Left lung (tissue), 10 donors: ENCODE results near the gene PTPA. TPM values are rescaled to one million over a fixed set of nuclear protein-coding genes. Genes with fewer than 3 reads are reported as not detected.
A peak's percentile ranks its signal among the peaks of the same experiment; 100 is the strongest.

Source experiments
- ATAC-seq: fragments of 200-7000 bp; cut with Tn5 transposase; one replicate; pipeline ENCODE4 v1.9.1; 2020; ENCODE audit warnings: moderate library complexity
- DNase-seq, 4 donors: peaks; one replicate each; pipeline ENCODE4 v3.0.0-alpha.2; 2013 to 2020
- H3K27ac ChIP-seq, 2 donors: fragments of 200-600 bp; sonication (generic) in 1 of 2; one replicate each; pipeline versions ENCODE4 v1.5.0 to v1.8.0; 2020 to 2021
- H3K27me3 ChIP-seq, 2 donors: fragments of 200-600 bp; sonication (generic) in 1 of 2; one replicate each; pipeline versions ENCODE4 v1.5.0 to v1.8.0; 2020 to 2021
- H3K36me3 ChIP-seq, 2 donors: fragments of 200-600 bp; sonication (generic) in 1 of 2; one replicate each; pipeline versions ENCODE4 v1.5.0 to v1.8.0; 2020 to 2021
- H3K4me1 ChIP-seq, 2 donors: fragments of 200-600 bp; one replicate each; pipeline ENCODE4 v1.8.0; 2021
- H3K4me3 ChIP-seq, 2 donors: fragments of 200-600 bp; sonication (generic) in 1 of 2; one replicate each; pipeline versions ENCODE4 v1.5.0 to v1.8.0; 2020 to 2021; ENCODE audit warnings: mild to moderate bottlenecking in 1 of 2
- H3K9me3 ChIP-seq, 2 donors: fragments of 200-600 bp; sonication (generic) in 1 of 2; one replicate each; pipeline versions ENCODE4 v1.5.0 to v1.8.0; 2020 to 2021
- CTCF ChIP-seq, 2 donors: fragments of 200-600 bp; sonication (generic) in 1 of 2; IDR thresholded peaks; one replicate each; pipeline versions ENCODE4 v1.5.0 to v1.8.0; 2021; ENCODE audit warnings: antibody characterized with exemption in 2 of 2
- intact Hi-C, 2 donors: fragments of 100-400 bp; cut with DNase I; formaldehyde crosslinking; loops; one replicate each; pipeline versions ENCODE4 v1.11.2 to v1.14.2; 2022
- polyA plus RNA-seq, 6 donors: library from polyadenylated mRNA; unstranded; fragments of 120-200 nt; gene quantifications; one replicate each; pipeline ENCODE4 v1.2.1, GENCODE V29; 2013; ENCODE audit not compliant: insufficient read length in 6 of 6
- total RNA-seq, 2 donors: library from RNA; stranded (reverse); fragmentation: NEBNext Ultra II Directional; extraction: Animal tissue kit (Norgen Biotek cat#: 25700); gene quantifications; one replicate each; pipeline ENCODE4 v1.2.1, GENCODE V29; 2021
- donor health status: DM: no; HTN: yes; CAD: no.
- donor health status: DM: no; HTN: no; CAD: no.

PTPA gene
- total and polyA plus RNA-seq, 8 donors: 120 to 148 (median 140) TPM

- peak; percentile 83 to 96 for TF ChIP-seq CTCF (IDR thresholded peaks at IDR 0.05)
- intact Hi-C loops: loop anchor here in 1 of 2 donors (10.0 kb wide), 1 partner anchor 472 kb away; no protein-coding TSS in a partner anchor
- Histone ChIP-seq H3K9me3 (no peaks in the 10 kb centered on the region), H3K36me3 (peaks cover 0 to 51% of the 10 kb centered on the region in 2 donors), H3K27ac (peak overlapping the region; percentile 99 to 100), H3K4me1 (peaks cover 72 to 86% of the 10 kb centered on the region in 2 donors), H3K4me3 (no peak overlapping the region), H3K27me3 (no peaks in the 10 kb centered on the region)
- DNase-seq: peak; percentile 78 to 92 (median 88)
- ATAC-seq: peak; percentile 37
Observed at GRCh38 chr9:129143031-129143927, 32.1 kb downstream of the PTPA start.

GRCh38 chr9:129145316-129145715 is 34.1 kb downstream of the PTPA start:
- peaks cover 0 to 60% of the 10 kb centered on the region in 2 donors for H3K36me3 ChIP-seq
- no peak for TF ChIP-seq CTCF (IDR thresholded peaks at IDR 0.05)
- DNase-seq (no peak), ATAC-seq (no peak)
- H3K27me3 ChIP-seq: no peaks in the 10 kb centered on the region
- no peaks in the 10 kb centered on the region for H3K9me3 ChIP-seq
- H3K27ac ChIP-seq: peak overlapping the region; percentile 73 to 81
- H3K4me1 ChIP-seq: peaks cover 57 to 73% of the 10 kb centered on the region in 2 donors
- no peak overlapping the region for H3K4me3 ChIP-seq
- intact Hi-C loops: loop anchor here in 1 of 2 donors (10.0 kb wide), 1 partner anchor 469 kb away; no protein-coding TSS in a partner anchor

- Histone ChIP-seq H3K36me3 (peaks cover 0 to 63% of the 10 kb centered on the region in 2 donors), H3K27ac (peak overlapping the region; percentile 73 to 81), H3K9me3 (no peaks in the 10 kb centered on the region), H3K4me3 (no peak overlapping the region), H3K4me1 (peaks cover 51 to 67% of the 10 kb centered on the region in 2 donors), H3K27me3 (no peaks in the 10 kb centered on the region)
- intact Hi-C loops: loop anchor here in 1 of 2 donors (10.0 kb wide), 1 partner anchor 469 kb away; no protein-coding TSS in a partner anchor
- ATAC-seq (peak; percentile 3), DNase-seq (peak in 2 of 4 donors; percentile 71 to 76)
- TF ChIP-seq CTCF (IDR thresholded peaks at IDR 0.05): no peak
Observed at GRCh38 chr9:129145841-129146292, 34.7 kb downstream of the PTPA start.

GRCh38 chr9:129146441-129146941 is 35.3 kb downstream of the PTPA start:
- DNase-seq: peak in 1 of 4 donors; percentile 40
- Histone ChIP-seq H3K4me3 (no peak overlapping the region), H3K36me3 (peaks cover 0 to 69% of the 10 kb centered on the region in 2 donors), H3K27me3 (no peaks in the 10 kb centered on the region), H3K27ac (peak overlapping the region; percentile 73 to 81), H3K4me1 (peaks cover 46 to 61% of the 10 kb centered on the region in 2 donors), H3K9me3 (no peaks in the 10 kb centered on the region)
- no peak for TF ChIP-seq CTCF (IDR thresholded peaks at IDR 0.05)
- no peak for ATAC-seq
- intact Hi-C loops: loop anchor here in 1 of 2 donors (10.0 kb wide), 1 partner anchor 468 kb away; no protein-coding TSS in a partner anchor
